GM23338 (cell line): Measurements from ENCODE around the gene IL1R1. TPM values are rescaled to one million over a fixed set of nuclear protein-coding genes. Genes with fewer than 3 reads are reported as not detected.

ENCODE experiments used
- ATAC-seq: fragments of 200-7000 bp; cut with Tn5 transposase; 3 replicates; pipeline ENCODE4 v1.9.1; 2020
- DNase-seq: peaks from one replicate; pipeline ENCODE4 v3.0.0-alpha.2; 2015; ENCODE audit warnings: low spot score
- H2AFZ ChIP-seq: fragments of 200-600 bp; sonication (generic); 2 replicates; pipeline ENCODE4 v1.8.0; 2016; ENCODE audit warnings: antibody characterized with exemption, mild to moderate bottlenecking, moderate library complexity
- H3F3A ChIP-seq: fragments of 200-600 bp; sonication (generic); replicated peaks from 2 replicates; pipeline ENCODE4 v1.8.0; 2017; ENCODE audit warnings: antibody characterized with exemption, mixed run types, low read depth
- H3K27ac ChIP-seq: fragments of 200-600 bp; sonication (generic); 2 replicates; pipeline ENCODE4 v1.6.1; 2016; ENCODE audit warnings: low read depth
- H3K27me3 ChIP-seq: fragments of 200-600 bp; sonication (generic); 2 replicates; pipeline ENCODE4 v1.8.0; 2016; ENCODE audit warnings: mild to moderate bottlenecking, mixed run types, moderate library complexity; ENCODE audit not compliant: insufficient read depth
- H3K36me3 ChIP-seq: fragments of 200-600 bp; sonication (generic); 2 replicates; pipeline ENCODE4 v1.8.0; 2016; ENCODE audit warnings: mild to moderate bottlenecking; ENCODE audit not compliant: insufficient read depth
- H3K4me1 ChIP-seq: fragments of 200-600 bp; sonication (generic); 2 replicates; pipeline ENCODE4 v1.8.0; 2016; ENCODE audit warnings: mild to moderate bottlenecking, moderate library complexity; ENCODE audit not compliant: insufficient read depth
- H3K4me2 ChIP-seq: fragments of 200-600 bp; sonication (generic); 2 replicates; pipeline ENCODE4 v1.7.1; 2017; ENCODE audit warnings: mixed run types
- H3K4me3 ChIP-seq: fragments of 200-600 bp; sonication (generic); 2 replicates; pipeline ENCODE4 v1.6.1; 2016; ENCODE audit warnings: mixed run types
- H3K79me2 ChIP-seq: fragments of 200-600 bp; sonication (generic); replicated peaks from 2 replicates; pipeline ENCODE4 v1.8.0; 2017; ENCODE audit warnings: mild to moderate bottlenecking; ENCODE audit not compliant: insufficient read depth
- H3K9me2 ChIP-seq: fragments of 200-600 bp; sonication (generic); 2 replicates; pipeline ENCODE4 v1.8.0; 2017; ENCODE audit not compliant: insufficient read depth
- H4K20me1 ChIP-seq: fragments of 200-600 bp; sonication (generic); replicated peaks from 2 replicates; pipeline ENCODE4 v1.8.0; 2017; ENCODE audit warnings: mild to moderate bottlenecking; ENCODE audit not compliant: insufficient read depth
- H3K27ac Mint-ChIP-seq: 2 replicates; pipeline ENCODE4 v1.8.0; 2020; ENCODE audit warnings: inconsistent platforms, mild to moderate bottlenecking, moderate library complexity, mixed read lengths
- H3K27me3 Mint-ChIP-seq: 3 replicates; pipeline ENCODE4 v1.8.0; 2022; ENCODE audit warnings: low read depth, mild to moderate bottlenecking, moderate library complexity, mixed read lengths, inconsistent platforms; ENCODE audit not compliant: insufficient read depth, poor library complexity
- H3K36me3 Mint-ChIP-seq: 3 replicates; pipeline ENCODE4 v1.8.0; 2021; ENCODE audit warnings: low read depth, mild to moderate bottlenecking, inconsistent platforms, moderate library complexity, mixed read lengths
- H3K4me1 Mint-ChIP-seq: 3 replicates; pipeline ENCODE4 v1.8.0; 2020; ENCODE audit warnings: mild to moderate bottlenecking, inconsistent platforms, mixed read lengths
- H3K4me3 Mint-ChIP-seq: 3 replicates; pipeline ENCODE4 v1.8.0; 2021; ENCODE audit warnings: moderate library complexity, mild to moderate bottlenecking, inconsistent platforms, mixed read lengths
- H3K9me3 Mint-ChIP-seq: 3 replicates; pipeline ENCODE4 v1.8.0; 2020; ENCODE audit warnings: moderate library complexity, mild to moderate bottlenecking, inconsistent platforms, mixed read lengths
- CREB1 ChIP-seq: fragments of 250-450 bp; sonication (Bioruptor Pico); IDR thresholded peaks from 2 replicates; pipeline ENCODE4 v1.5.0; 2020; ENCODE audit warnings: low read depth, mild to moderate bottlenecking, moderate library complexity
- EZH2phosphoT487 ChIP-seq: fragments of 200-600 bp; sonication (generic); IDR thresholded peaks from one replicate; pipeline ENCODE4 v1.8.1; 2018; ENCODE audit warnings: antibody characterized with exemption; ENCODE audit not compliant: unreplicated experiment
- JUNB ChIP-seq: IDR thresholded peaks from one replicate; pipeline ENCODE4 v1.6.1; 2016; ENCODE audit warnings: antibody characterized with exemption; ENCODE audit not compliant: unreplicated experiment
- POLR2AphosphoS5 ChIP-seq: IDR thresholded peaks from 2 replicates; pipeline ENCODE4 v1.6.1; 2016; ENCODE audit warnings: antibody characterized with exemption, low read depth
- STAT1 ChIP-seq: IDR thresholded peaks from one replicate; pipeline ENCODE4 v1.6.1; 2016; ENCODE audit warnings: antibody characterized with exemption; ENCODE audit not compliant: unreplicated experiment
- ZNF114 ChIP-seq: fragments of 250-450 bp; sonication (Bioruptor Pico); IDR thresholded peaks from 2 replicates; pipeline ENCODE4 v1.5.0; 2020; ENCODE audit warnings: mild to moderate bottlenecking, moderate library complexity
- polyA plus RNA-seq: library from polyadenylated mRNA; unstranded; fragments of >200 nt; fragmentation: Nextera tagmentation; extraction: Ambion mirVana; gene quantifications from 2 replicates; pipeline ENCODE4 v1.2.1, GENCODE V29; 2016
- total RNA-seq: library from RNA; depleted of rRNA; stranded (reverse); fragments of >200 nt; shearing (Covaris generic); gene quantifications from 2 replicates; pipeline ENCODE4 v1.2.3, GENCODE V29; 2014
- TF ChIP-seq, protein P1 (sequence below): IDR thresholded peaks from 2 replicates; pipeline ENCODE4 v1.6.1; 2016; ENCODE audit warnings: antibody characterized with exemption
- TF ChIP-seq, protein P2 (sequence below), 2 experiments: fragments of 200-600 bp in 1 of 2; sonication (generic) in 1 of 2; conservative IDR thresholded peaks; 2 replicates each; pipeline versions ENCODE4 v1.5.1 to v1.6.1; 2016 to 2017; ENCODE audit warnings: antibody characterized with exemption in 2 of 2, low read depth in 2 of 2, mild to moderate bottlenecking in 2 of 2, moderate library complexity in 1 of 2
- TF ChIP-seq, protein P3 (sequence below): IDR thresholded peaks from one replicate; pipeline ENCODE4 v1.6.1; 2018; ENCODE audit warnings: antibody characterized with exemption; ENCODE audit not compliant: unreplicated experiment

Gene IL1R1
- total and polyA plus RNA-seq, 2 experiments from 2014 or later = 0.17 TPM; not detected in 1

DNA sequence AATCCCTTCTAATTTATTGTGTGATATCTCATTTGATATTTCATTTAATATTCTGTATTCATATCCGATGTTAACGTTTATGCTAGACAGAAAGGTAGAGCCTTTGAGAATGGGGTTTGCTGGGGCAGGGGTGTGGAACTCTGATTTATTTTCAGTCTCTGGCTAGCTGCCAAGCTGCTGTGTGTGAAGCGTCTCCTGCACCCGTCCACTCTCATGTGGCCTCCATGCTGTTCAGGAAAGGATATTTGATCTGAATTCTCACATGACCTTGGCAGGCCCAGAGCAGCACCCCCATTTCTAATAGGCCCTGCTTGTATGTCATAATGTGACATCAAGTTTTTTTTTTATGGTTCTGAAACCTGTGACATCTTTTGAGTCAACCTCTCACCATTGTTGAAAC lies 1.6 kb downstream of the IL1R1 start:
- H3K4me2 ChIP-seq = no peak overlapping the region
- H3K4me1 ChIP-seq = no peaks in the 10 kb centered on the region; the same call in 1 of the 2 replicates
- H3K27me3 ChIP-seq = peaks cover 38% of the 10 kb centered on the region
- peaks cover 4% of the 10 kb centered on the region for H3K9me2 ChIP-seq
- no peak overlapping the region for H3K4me3 ChIP-seq
- H2AFZ ChIP-seq = no peak overlapping the region
- Mint-ChIP-seq H3K4me1 (peaks cover 12% of the 10 kb centered on the region; the same call in 2 of the 3 replicates), H3K9me3 (peaks cover 40% of the 10 kb centered on the region), H3K36me3 (peaks cover 5% of the 10 kb centered on the region; the same call in 2 of the 3 replicates), H3K27me3 (peaks cover 31% of the 10 kb centered on the region), H3K27ac (no peak overlapping the region), H3K4me3 (no peak overlapping the region)
- no peak for ATAC-seq
- TF ChIP-seq ZNF114 (CRISPR knock-in tag) = no peak
- no peak for TF ChIP-seq JUNB
- TF ChIP-seq POLR2AphosphoS5 = no peak
- TF ChIP-seq, protein P1, sequence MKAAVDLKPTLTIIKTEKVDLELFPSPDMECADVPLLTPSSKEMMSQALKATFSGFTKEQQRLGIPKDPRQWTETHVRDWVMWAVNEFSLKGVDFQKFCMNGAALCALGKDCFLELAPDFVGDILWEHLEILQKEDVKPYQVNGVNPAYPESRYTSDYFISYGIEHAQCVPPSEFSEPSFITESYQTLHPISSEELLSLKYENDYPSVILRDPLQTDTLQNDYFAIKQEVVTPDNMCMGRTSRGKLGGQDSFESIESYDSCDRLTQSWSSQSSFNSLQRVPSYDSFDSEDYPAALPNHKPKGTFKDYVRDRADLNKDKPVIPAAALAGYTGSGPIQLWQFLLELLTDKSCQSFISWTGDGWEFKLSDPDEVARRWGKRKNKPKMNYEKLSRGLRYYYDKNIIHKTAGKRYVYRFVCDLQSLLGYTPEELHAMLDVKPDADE = no peak
- no peak for TF ChIP-seq CREB1 (CRISPR knock-in tag)
- no peak for DNase-seq
- H3F3A ChIP-seq = 0 out of 2 replicates have a peak, but pooled peaks cover 4% of the 10 kb centered on the region
- no peaks in the 10 kb centered on the region for H3K79me2 ChIP-seq
- no peaks in the 10 kb centered on the region for H4K20me1 ChIP-seq
- H3K27ac ChIP-seq = no peak overlapping the region
- H3K36me3 ChIP-seq = no peaks in the 10 kb centered on the region

DNA sequence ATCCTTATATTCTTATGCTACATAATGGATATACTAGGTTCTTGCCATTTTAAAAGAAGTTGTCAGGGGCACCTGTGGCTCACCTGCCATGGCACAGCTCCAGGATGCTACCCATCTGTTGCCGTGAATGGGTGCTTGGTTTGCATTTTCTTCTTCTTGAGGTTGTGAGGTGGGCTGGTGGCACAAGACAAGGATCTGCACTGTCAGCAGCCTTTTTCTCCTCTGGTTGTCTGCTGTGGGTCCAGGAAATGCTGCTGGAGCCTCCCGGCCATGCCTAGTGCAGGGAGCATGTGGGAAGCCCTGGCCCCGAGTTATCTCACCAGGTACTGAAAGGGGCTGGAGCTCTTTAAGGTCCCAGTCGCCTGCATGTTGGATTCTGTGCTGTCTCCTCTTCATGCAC lies 2.6 kb downstream of the IL1R1 start:
- peaks cover 7% of the 10 kb centered on the region; the same call in 2 of the 3 replicates for H3K36me3 Mint-ChIP-seq
- H3K27ac Mint-ChIP-seq = no peak overlapping the region
- peaks cover 31% of the 10 kb centered on the region for H3K27me3 Mint-ChIP-seq
- ATAC-seq (no peak), DNase-seq (no peak)
- peaks cover 41% of the 10 kb centered on the region for H3K9me3 Mint-ChIP-seq
- H3K9me2 ChIP-seq = peaks cover 4% of the 10 kb centered on the region; the same call in 1 of the 2 replicates
- H3K4me3 Mint-ChIP-seq = no peak overlapping the region
- peaks cover 12% of the 10 kb centered on the region; the same call in 2 of the 3 replicates for H3K4me1 Mint-ChIP-seq
- no peaks in the 10 kb centered on the region for H3K79me2 ChIP-seq
- no peaks in the 10 kb centered on the region; the same call in 1 of the 2 replicates for H3K4me1 ChIP-seq
- peaks cover 36% of the 10 kb centered on the region for H3K27me3 ChIP-seq
- H3F3A ChIP-seq = 0 out of 2 replicates have a peak, but pooled peaks cover 4% of the 10 kb centered on the region
- H3K4me2 ChIP-seq = no peak overlapping the region
- no peak overlapping the region for H2AFZ ChIP-seq
- H4K20me1 ChIP-seq = no peaks in the 10 kb centered on the region
- no peak overlapping the region for H3K4me3 ChIP-seq
- no peaks in the 10 kb centered on the region for H3K36me3 ChIP-seq
- H3K27ac ChIP-seq = no peak overlapping the region
- no peak for TF ChIP-seq EZH2phosphoT487
- TF ChIP-seq, protein P2, sequence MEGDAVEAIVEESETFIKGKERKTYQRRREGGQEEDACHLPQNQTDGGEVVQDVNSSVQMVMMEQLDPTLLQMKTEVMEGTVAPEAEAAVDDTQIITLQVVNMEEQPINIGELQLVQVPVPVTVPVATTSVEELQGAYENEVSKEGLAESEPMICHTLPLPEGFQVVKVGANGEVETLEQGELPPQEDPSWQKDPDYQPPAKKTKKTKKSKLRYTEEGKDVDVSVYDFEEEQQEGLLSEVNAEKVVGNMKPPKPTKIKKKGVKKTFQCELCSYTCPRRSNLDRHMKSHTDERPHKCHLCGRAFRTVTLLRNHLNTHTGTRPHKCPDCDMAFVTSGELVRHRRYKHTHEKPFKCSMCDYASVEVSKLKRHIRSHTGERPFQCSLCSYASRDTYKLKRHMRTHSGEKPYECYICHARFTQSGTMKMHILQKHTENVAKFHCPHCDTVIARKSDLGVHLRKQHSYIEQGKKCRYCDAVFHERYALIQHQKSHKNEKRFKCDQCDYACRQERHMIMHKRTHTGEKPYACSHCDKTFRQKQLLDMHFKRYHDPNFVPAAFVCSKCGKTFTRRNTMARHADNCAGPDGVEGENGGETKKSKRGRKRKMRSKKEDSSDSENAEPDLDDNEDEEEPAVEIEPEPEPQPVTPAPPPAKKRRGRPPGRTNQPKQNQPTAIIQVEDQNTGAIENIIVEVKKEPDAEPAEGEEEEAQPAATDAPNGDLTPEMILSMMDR (conservative IDR thresholded peaks at IDR 0.05; ENCODE audit: low read depth in 2 of 2) = no peak
- TF ChIP-seq, protein P3, sequence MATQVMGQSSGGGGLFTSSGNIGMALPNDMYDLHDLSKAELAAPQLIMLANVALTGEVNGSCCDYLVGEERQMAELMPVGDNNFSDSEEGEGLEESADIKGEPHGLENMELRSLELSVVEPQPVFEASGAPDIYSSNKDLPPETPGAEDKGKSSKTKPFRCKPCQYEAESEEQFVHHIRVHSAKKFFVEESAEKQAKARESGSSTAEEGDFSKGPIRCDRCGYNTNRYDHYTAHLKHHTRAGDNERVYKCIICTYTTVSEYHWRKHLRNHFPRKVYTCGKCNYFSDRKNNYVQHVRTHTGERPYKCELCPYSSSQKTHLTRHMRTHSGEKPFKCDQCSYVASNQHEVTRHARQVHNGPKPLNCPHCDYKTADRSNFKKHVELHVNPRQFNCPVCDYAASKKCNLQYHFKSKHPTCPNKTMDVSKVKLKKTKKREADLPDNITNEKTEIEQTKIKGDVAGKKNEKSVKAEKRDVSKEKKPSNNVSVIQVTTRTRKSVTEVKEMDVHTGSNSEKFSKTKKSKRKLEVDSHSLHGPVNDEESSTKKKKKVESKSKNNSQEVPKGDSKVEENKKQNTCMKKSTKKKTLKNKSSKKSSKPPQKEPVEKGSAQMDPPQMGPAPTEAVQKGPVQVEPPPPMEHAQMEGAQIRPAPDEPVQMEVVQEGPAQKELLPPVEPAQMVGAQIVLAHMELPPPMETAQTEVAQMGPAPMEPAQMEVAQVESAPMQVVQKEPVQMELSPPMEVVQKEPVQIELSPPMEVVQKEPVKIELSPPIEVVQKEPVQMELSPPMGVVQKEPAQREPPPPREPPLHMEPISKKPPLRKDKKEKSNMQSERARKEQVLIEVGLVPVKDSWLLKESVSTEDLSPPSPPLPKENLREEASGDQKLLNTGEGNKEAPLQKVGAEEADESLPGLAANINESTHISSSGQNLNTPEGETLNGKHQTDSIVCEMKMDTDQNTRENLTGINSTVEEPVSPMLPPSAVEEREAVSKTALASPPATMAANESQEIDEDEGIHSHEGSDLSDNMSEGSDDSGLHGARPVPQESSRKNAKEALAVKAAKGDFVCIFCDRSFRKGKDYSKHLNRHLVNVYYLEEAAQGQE = no peak
- TF ChIP-seq STAT1 = no peak
- no peak for TF ChIP-seq JUNB
